Central memory CD8-positive, alpha-beta T cell (primary cell): Measurements from ENCODE around the gene CANT1.

Experiments used
- ATAC-seq: fragments of 150-1000 bp; cut with Tn5 transposase; replicated peaks from 2 replicates; pipeline ENCODE4 v1.10.0; 2022; ENCODE audit warnings: mild to moderate bottlenecking, moderate FRiP score, moderate number of reproducible peaks; ENCODE audit not compliant: poor library complexity, severe bottlenecking; ENCODE audit errors: extremely low read depth
- DNase-seq, 2 donors: peaks; one replicate each; pipeline ENCODE4 v3.0.0; 2021; ENCODE audit warnings: low spot score in 2 of 2
- H3K27ac Mint-ChIP-seq: one replicate; pipeline ENCODE4 v1.8.0; 2022; ENCODE audit warnings: low read depth, mild to moderate bottlenecking, moderate library complexity, mixed read lengths
- H3K27me3 Mint-ChIP-seq: one replicate; pipeline ENCODE4 v1.8.0; 2022; ENCODE audit warnings: mixed read lengths
- H3K36me3 Mint-ChIP-seq: one replicate; pipeline ENCODE4 v1.8.0; 2022; ENCODE audit warnings: mild to moderate bottlenecking, moderate library complexity, mixed read lengths; ENCODE audit not compliant: insufficient read depth
- H3K4me1 Mint-ChIP-seq: one replicate; pipeline ENCODE4 v1.8.0; 2022; ENCODE audit warnings: mixed read lengths
- H3K4me3 Mint-ChIP-seq: one replicate; pipeline ENCODE4 v1.8.0; 2022; ENCODE audit warnings: mild to moderate bottlenecking, moderate library complexity, mixed read lengths
- H3K9me3 Mint-ChIP-seq: one replicate; pipeline ENCODE4 v1.8.0; 2022; ENCODE audit warnings: mixed read lengths

Gene CANT1

GRCh38 chr17:78991017-78991738, 18.4 kb downstream of the CANT1 start:
- H3K4me3 Mint-ChIP-seq: no peak overlapping the region
- H3K27me3 Mint-ChIP-seq: no peaks in the 10 kb centered on the region
- H3K4me1 Mint-ChIP-seq: peaks cover 14% of the 10 kb centered on the region
- peaks cover 21% of the 10 kb centered on the region for H3K36me3 Mint-ChIP-seq
- DNase-seq (no peak), ATAC-seq (no peak)
- no peak overlapping the region for H3K27ac Mint-ChIP-seq
- H3K9me3 Mint-ChIP-seq: no peaks in the 10 kb centered on the region

GRCh38 chr17:78990349-78991016, 19.1 kb downstream of the CANT1 start:
- Mint-ChIP-seq H3K27me3 (no peaks in the 10 kb centered on the region), H3K36me3 (peaks cover 15% of the 10 kb centered on the region), H3K4me1 (peaks cover 18% of the 10 kb centered on the region), H3K27ac (no peak overlapping the region), H3K4me3 (no peak overlapping the region), H3K9me3 (no peaks in the 10 kb centered on the region)
- ATAC-seq (no peak), DNase-seq (no peak)

GRCh38 chr17:78988152-78988551, 21.4 kb downstream of the CANT1 start:
- no peak overlapping the region for H3K27ac Mint-ChIP-seq

GRCh38 chr17:78986649-78987328, 22.8 kb downstream of the CANT1 start:
- ATAC-seq (no peak), DNase-seq (no peak)
- H3K36me3 Mint-ChIP-seq: peaks cover 9% of the 10 kb centered on the region
- no peak overlapping the region for H3K27ac Mint-ChIP-seq
- H3K4me1 Mint-ChIP-seq: peaks cover 12% of the 10 kb centered on the region
- H3K9me3 Mint-ChIP-seq: no peaks in the 10 kb centered on the region
- no peaks in the 10 kb centered on the region for H3K27me3 Mint-ChIP-seq
- H3K4me3 Mint-ChIP-seq: no peak overlapping the region

More at GRCh38 chr17:78988152-78988551, 21.4 kb downstream of the CANT1 start:
- H3K27me3 Mint-ChIP-seq: no peaks in the 10 kb centered on the region
- H3K36me3 Mint-ChIP-seq: peaks cover 11% of the 10 kb centered on the region
- no peak for ATAC-seq
- peaks cover 17% of the 10 kb centered on the region for H3K4me1 Mint-ChIP-seq
- H3K4me3 Mint-ChIP-seq: no peak overlapping the region
- H3K9me3 Mint-ChIP-seq: no peaks in the 10 kb centered on the region
- no peak for DNase-seq

GRCh38 chr17:78986048-78986648, 23.4 kb downstream of the CANT1 start:
- ATAC-seq (no peak), DNase-seq (no peak)
- H3K27ac Mint-ChIP-seq: no peak overlapping the region
- H3K4me1 Mint-ChIP-seq: peaks cover 12% of the 10 kb centered on the region
- peaks cover 5% of the 10 kb centered on the region for H3K36me3 Mint-ChIP-seq
- no peaks in the 10 kb centered on the region for H3K9me3 Mint-ChIP-seq
- H3K4me3 Mint-ChIP-seq: no peak overlapping the region
- H3K27me3 Mint-ChIP-seq: no peaks in the 10 kb centered on the region

GRCh38 chr17:78985395-78985794, 24.2 kb downstream of the CANT1 start:
- H3K4me1 Mint-ChIP-seq: peaks cover 12% of the 10 kb centered on the region
- H3K27me3 Mint-ChIP-seq: no peaks in the 10 kb centered on the region
- no peak overlapping the region for H3K27ac Mint-ChIP-seq
- H3K36me3 Mint-ChIP-seq: peaks cover 2% of the 10 kb centered on the region
- no peak for ATAC-seq
- no peak overlapping the region for H3K4me3 Mint-ChIP-seq
- DNase-seq: no peak
- H3K9me3 Mint-ChIP-seq: no peaks in the 10 kb centered on the region

GRCh38 chr17:78981010-78981888, 28.3 kb downstream of the CANT1 start:
- no peak overlapping the region for H3K4me3 Mint-ChIP-seq
- H3K4me1 Mint-ChIP-seq: peaks cover 14% of the 10 kb centered on the region
- H3K27ac Mint-ChIP-seq: no peak overlapping the region
- H3K36me3 Mint-ChIP-seq: peaks cover 3% of the 10 kb centered on the region
- DNase-seq (no peak), ATAC-seq (no peak)
- H3K27me3 Mint-ChIP-seq: no peaks in the 10 kb centered on the region
- H3K9me3 Mint-ChIP-seq: no peaks in the 10 kb centered on the region

GRCh38 chr17:78980624-78980972, 29.0 kb downstream of the CANT1 start:
- Mint-ChIP-seq H3K27me3 (no peaks in the 10 kb centered on the region), H3K4me3 (no peak overlapping the region), H3K27ac (no peak overlapping the region), H3K9me3 (no peaks in the 10 kb centered on the region), H3K36me3 (peaks cover 6% of the 10 kb centered on the region), H3K4me1 (peaks cover 9% of the 10 kb centered on the region)
- no peak for ATAC-seq
- DNase-seq: no peak

- ATAC-seq: peak; percentile 62
- peaks cover 9% of the 10 kb centered on the region for H3K4me1 Mint-ChIP-seq
- peak within 1 kb of the TSS; percentile 69 for H3K4me3 Mint-ChIP-seq
- no peak for DNase-seq
- no peak within 1 kb of the TSS for H3K27ac Mint-ChIP-seq
- peaks cover 6% of the 10 kb centered on the region for H3K36me3 Mint-ChIP-seq
- no peaks in the 10 kb centered on the region for H3K27me3 Mint-ChIP-seq
- no peaks in the 10 kb centered on the region for H3K9me3 Mint-ChIP-seq
Observed at GRCh38 chr17:78979780-78980623, 29.6 kb downstream of the CANT1 start, which contains the start of gene LGALS3BP. TSS of gene LGALS3BP (minus strand) at chr17:78979923. CDS start at chr17:78977191, 2,732 bp downstream.

GRCh38 chr17:78977997-78978973, 31.3 kb downstream of the CANT1 start:
- Mint-ChIP-seq H3K9me3 (no peaks in the 10 kb centered on the region), H3K36me3 (peaks cover 6% of the 10 kb centered on the region), H3K27ac (peak overlapping the region; percentile 70), H3K4me1 (peaks cover 9% of the 10 kb centered on the region), H3K4me3 (peak overlapping the region; percentile 69), H3K27me3 (no peaks in the 10 kb centered on the region)
- ATAC-seq (no peak), DNase-seq (no peak)

GRCh38 chr17:78977681-78977943, 32.0 kb downstream of the CANT1 start:
- Mint-ChIP-seq H3K4me3 (peak overlapping the region; percentile 69), H3K4me1 (peaks cover 9% of the 10 kb centered on the region), H3K27ac (peak overlapping the region; percentile 70), H3K36me3 (peaks cover 6% of the 10 kb centered on the region), H3K9me3 (no peaks in the 10 kb centered on the region), H3K27me3 (no peaks in the 10 kb centered on the region)
- DNase-seq (no peak), ATAC-seq (no peak)
